Measurements from ENCODE around the gene TMPRSS7.

Gene TMPRSS7

DNA sequence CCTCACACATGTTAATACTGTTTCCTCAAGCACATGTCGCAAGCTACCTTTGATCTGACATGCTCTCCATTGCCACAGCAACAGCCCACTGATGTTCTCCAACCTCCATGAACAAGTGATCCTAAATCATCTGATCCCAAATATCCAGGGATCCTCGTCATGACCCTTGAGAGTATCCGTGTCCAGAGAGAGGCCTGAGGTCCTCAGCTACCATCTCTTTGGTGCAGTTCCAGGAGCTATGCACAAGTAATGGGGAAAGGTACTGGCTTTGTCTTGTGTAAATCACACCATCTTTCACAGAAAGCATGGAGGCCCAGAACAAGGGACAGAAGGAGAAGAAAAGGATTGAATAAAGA is 96.1 kb downstream of the TMPRSS7 start:
- DNase-seq: no peak

All from effector CD8-positive, alpha-beta T cell (primary cell).